HT-29 (cell line): Measurements from ENCODE around the gene PABPC3. TPM values are rescaled to one million over a fixed set of nuclear protein-coding genes. Genes with fewer than 3 reads are reported as not detected.

Experiments used
- DNase-seq: peaks from one replicate; pipeline ENCODE4 v3.0.0-alpha.2; 2015; ENCODE audit warnings: low spot score
- total RNA-seq: library from RNA; depleted of rRNA; stranded (reverse); fragments of >200 nt; shearing (Covaris generic); gene quantifications from 2 replicates; pipeline ENCODE4 v1.2.3, GENCODE V29; 2014; rRNA removed

PABPC3 gene
- 0.05 and 0.18 TPM in 2 replicates for total RNA-seq

GRCh38 chr13:25095851-25096453 is at the start of gene PABPC3:
TSS of gene PABPC3 (plus strand) at chr13:25096136. CDS start at chr13:25096199, 63 bp downstream.
- DNase-seq = no peak

- DNase-seq = no peak
Observed at GRCh38 chr13:25046274-25046984, 49.5 kb upstream of the PABPC3 start.

- DNase-seq = no peak
Observed at GRCh38 chr13:25046985-25047511, 48.9 kb upstream of the PABPC3 start.

GRCh38 chr13:25051065-25051464 is 44.9 kb upstream of the PABPC3 start:
- DNase-seq = no peak

- DNase-seq = no peak
Observed at GRCh38 chr13:25059166-25059565, 36.8 kb upstream of the PABPC3 start.

GRCh38 chr13:25059958-25060357 is 36.0 kb upstream of the PABPC3 start:
- no peak for DNase-seq

GRCh38 chr13:25062479-25062878 is 33.5 kb upstream of the PABPC3 start:
- peak; percentile 16 for DNase-seq

GRCh38 chr13:25064396-25064795 is 31.5 kb upstream of the PABPC3 start:
- DNase-seq = no peak

- no peak for DNase-seq
Observed at GRCh38 chr13:25065974-25066770, 29.8 kb upstream of the PABPC3 start.

GRCh38 chr13:25067064-25067463 is 28.9 kb upstream of the PABPC3 start:
- no peak for DNase-seq

- no peak for DNase-seq
Observed at GRCh38 chr13:25068810-25069209, 27.1 kb upstream of the PABPC3 start.

- no peak for DNase-seq
Observed at GRCh38 chr13:25069236-25069635, 26.7 kb upstream of the PABPC3 start.

- no peak for DNase-seq
Observed at GRCh38 chr13:25069911-25070310, 26.0 kb upstream of the PABPC3 start.

- no peak for DNase-seq
Observed at GRCh38 chr13:25080773-25081172, 15.2 kb upstream of the PABPC3 start.

- no peak for DNase-seq
Observed at GRCh38 chr13:25084096-25084495, 11.8 kb upstream of the PABPC3 start.

GRCh38 chr13:25085125-25085742 is 10.7 kb upstream of the PABPC3 start:
- DNase-seq = peak; percentile 79

GRCh38 chr13:25088562-25089221 is 7.2 kb upstream of the PABPC3 start:
- DNase-seq = no peak

GRCh38 chr13:25097426-25097825 is 1.5 kb downstream of the PABPC3 start:
- DNase-seq = no peak

GRCh38 chr13:25103711-25104110 is 7.8 kb downstream of the PABPC3 start:
- DNase-seq = no peak

GRCh38 chr13:25109341-25109740 is 13.4 kb downstream of the PABPC3 start:
- DNase-seq = no peak

GRCh38 chr13:25110956-25111584 is 15.1 kb downstream of the PABPC3 start:
- DNase-seq = no peak
